ENCODE measurements around the gene RPS6KA2. TPM values are rescaled to one million over a fixed set of nuclear protein-coding genes. Genes with fewer than 3 reads are reported as not detected.

The RPS6KA2 gene
- total RNA-seq, 1 experiment from 2014 or later: 14.7 TPM

DNA sequence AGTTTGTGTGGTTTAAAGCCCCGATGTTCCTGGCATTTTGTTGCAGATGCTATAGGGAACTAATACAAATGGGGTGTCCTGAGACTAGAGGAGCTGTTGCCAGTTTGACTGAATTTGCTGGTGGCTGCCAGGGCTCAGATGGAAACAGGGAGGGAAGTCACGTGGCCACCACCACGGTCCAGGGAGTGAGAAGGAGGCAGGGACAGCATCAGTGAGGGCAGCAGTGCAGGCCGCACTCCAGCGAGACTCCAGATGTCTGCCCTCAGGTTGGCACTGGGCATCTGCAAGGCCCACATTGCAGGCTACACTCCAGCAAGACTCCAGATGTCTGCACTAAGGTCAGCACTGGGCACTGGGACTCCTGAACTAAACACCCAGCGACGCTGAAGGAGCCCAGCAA lies 126.8 kb downstream of the RPS6KA2 start:
- in situ Hi-C loops (cut with HindIII; ENCODE audit: low sequenced_read_pairs): no loop called here
- peak; percentile 61 for DNase-seq (ENCODE audit: low spot score)

DNA sequence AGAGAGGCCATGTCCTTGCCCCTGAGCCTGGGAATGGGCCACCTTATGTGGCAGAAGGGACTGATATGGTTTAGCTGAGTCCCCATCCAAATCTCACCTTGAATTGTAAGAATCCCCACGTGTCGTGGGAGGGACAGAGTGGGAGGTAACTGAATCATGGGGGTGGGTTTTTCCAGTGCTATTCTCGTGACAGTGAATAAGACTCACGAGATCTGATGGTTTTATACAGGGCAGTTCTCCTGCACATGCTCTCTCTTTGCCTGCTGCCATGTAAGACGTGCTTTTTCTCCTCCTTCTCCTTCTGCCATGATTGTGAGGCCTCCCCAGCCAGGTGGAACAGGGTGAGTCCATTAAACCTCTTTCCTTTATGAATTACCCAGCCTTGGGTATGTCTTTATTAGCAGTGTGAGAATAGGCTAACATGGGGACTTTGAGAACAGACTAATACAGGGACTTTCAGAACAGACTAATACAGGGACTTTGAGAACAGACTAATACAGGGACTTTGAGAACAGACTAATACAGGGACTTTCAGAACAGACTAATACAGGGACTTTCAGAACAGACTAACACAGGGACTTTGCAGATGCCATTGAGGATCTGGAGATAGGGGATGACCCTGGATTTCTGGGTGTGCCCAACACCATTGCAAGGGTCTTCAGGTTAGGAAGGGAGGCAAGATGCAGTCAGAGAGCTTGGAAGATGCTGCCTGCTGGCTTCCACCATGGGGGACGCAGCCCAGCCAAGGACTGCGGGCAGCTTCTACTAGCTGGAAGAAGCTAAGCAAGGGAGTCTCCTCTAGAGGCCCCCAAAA lies 127.5 kb downstream of the RPS6KA2 start:
- in situ Hi-C loops (cut with HindIII; ENCODE audit: low sequenced_read_pairs): no loop called here
- DNase-seq (ENCODE audit: low spot score): no peak

DNA sequence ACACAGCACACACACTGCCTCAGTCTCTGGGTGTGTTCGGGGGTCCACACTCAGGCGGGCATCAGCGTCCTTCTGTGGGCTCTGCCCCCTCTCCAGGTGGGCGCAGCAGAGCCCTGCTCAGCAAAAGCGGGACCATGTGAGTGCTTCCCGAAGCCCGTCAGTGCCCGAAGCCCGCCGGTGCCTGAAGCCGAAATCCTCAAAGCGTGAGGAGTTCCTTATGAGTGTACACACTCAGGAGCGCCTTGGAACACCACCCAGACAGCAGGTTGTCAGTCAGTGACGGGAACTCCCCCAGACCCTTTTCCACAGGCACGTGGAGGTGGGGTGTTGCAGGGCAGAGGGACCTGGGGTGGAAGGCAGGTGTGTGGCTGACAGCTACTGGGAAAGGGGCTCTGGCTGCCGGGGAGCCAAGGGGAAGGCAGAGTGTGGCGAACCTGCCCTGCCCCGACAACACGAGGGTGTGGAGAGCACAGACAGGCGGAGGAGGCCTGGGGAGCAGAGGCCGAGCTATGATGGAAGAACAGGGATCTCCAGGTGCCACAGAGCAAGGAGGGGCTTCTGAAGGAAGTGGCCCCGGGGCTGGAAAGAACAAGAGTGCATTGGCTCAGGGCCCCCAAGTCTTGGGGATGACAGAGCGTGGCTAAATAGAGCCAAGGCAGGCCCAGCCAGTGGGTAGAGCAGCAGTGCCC lies 128.2 kb downstream of the RPS6KA2 start:
- DNase-seq (ENCODE audit: low spot score): no peak
- in situ Hi-C loops (cut with HindIII; ENCODE audit: low sequenced_read_pairs): no loop called here

DNA sequence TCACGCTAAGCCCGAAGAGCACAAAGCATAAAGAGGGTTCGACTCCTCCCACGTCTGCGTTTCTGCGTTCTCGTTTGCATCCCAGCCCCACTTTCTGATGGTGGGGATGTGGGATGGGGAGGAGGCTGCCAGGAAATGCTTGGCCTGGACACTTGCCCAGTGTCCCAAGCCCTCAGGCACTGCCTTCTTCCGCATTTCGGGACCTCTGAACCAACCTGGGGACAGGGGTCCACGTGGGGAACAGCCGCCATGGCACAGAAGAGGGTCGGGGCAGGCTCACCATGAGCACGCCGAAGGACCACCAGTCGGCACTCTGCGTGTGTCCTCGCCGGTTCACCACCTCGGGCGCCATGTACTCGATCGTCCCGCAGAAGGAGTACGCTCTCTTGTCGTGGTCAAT lies 128.8 kb downstream of the RPS6KA2 start:
- DNase-seq (ENCODE audit: low spot score): no peak
- in situ Hi-C loops (cut with HindIII; ENCODE audit: low sequenced_read_pairs): no loop called here

DNA sequence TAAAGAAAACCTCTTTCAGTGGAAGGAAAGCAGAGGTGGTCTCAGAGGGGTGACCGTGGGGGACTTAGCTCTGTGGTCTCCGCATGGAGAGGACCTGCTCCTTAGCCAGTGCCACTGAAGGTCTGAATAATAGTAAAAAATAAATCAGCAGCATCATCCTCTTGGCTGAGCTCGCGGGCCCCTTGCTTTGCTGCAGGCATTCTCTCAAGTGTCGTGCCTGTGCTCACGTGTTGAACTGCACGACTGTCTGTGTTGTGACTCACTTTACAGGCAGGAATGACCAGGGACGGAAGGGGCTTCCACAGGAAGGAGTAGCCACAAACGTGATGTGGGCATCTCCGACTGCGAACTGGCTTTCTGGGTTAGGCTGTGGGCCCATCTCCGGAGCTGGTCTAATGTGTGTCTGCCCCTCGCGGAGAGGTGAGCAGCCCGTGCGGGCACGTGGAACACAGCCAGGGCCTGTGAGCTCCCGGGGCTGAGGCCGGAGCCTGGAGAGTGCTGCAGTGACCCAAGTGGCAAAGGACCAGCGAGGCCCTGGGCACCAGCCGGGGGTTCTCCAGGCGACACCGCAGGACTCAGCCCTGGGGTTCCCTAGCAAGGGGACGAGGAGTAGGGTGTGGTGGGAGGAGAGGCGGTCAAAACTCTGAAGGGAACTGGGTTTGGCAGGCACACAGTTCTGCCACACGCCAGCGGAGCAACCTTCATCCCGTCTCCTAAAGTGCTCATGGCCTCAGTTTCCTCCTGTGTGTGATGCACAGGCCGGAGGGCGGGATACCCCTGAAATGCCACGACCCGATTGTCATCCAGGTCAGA lies 129.8 kb downstream of the RPS6KA2 start:
- in situ Hi-C loops (cut with HindIII; ENCODE audit: low sequenced_read_pairs): no loop called here
- DNase-seq (ENCODE audit: low spot score): no peak

DNA sequence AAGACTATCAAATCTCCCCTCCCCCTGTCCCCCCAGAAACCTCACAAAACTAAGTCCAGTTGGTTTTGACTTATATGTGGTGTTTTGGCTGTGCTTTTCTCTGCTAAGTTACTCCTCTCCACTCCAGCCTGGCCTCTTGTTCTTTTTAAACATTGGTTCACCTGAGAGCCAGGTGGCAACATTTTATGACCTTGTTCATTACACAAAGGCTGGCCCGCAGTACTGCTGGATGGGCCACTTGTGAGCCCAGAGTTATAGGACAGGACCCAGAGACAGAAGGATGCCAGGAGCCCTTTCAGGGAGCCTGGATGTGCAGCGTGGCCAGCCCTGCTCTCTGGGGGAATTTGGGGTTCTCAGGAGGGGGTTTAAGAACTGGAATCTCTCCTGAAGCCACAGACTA lies 130.6 kb downstream of the RPS6KA2 start:
- DNase-seq (ENCODE audit: low spot score): no peak
- in situ Hi-C loops (cut with HindIII; ENCODE audit: low sequenced_read_pairs): no loop called here

DNA sequence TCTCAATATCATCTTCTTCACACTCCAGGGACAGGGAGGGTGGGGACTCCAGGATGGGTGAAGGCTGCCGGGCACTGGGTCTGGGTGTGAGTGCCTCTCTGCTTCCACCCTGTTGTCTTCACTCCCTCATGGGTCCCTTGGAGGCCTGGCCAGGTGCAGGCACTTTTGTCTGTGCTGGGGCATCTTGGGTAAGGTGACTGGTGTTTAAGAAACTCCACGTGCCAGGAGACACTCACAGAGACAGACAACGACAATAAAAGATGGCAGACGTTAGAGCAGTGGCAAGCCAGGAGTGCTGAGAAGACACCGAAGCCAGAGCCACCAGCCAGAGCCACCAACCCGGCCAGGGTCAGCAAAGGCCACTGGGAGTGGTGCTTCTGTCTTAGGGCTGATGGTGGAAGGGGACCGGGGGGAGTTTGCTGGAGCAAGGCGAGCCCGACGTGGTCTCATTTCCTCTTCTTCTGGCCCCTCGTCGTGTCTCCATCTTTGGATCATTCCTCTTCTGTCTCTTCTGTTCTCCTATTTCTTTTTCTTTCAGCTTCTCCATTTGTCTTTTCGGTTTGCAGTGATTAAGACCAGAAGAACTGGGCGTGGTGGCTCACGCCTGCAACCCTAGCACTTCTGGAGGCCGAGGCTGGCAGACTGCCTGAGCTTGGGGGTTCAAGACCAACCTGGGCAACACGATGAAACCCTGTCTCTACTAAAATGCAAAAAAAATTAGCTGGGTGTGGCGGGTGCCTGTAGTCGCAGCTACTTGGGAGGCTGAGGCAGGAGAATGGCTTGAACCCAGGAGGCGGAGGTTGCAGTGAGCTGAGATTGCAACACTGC lies 131.3 kb downstream of the RPS6KA2 start:
- no peak for DNase-seq (ENCODE audit: low spot score)
- in situ Hi-C loops (cut with HindIII; ENCODE audit: low sequenced_read_pairs): no loop called here

DNA sequence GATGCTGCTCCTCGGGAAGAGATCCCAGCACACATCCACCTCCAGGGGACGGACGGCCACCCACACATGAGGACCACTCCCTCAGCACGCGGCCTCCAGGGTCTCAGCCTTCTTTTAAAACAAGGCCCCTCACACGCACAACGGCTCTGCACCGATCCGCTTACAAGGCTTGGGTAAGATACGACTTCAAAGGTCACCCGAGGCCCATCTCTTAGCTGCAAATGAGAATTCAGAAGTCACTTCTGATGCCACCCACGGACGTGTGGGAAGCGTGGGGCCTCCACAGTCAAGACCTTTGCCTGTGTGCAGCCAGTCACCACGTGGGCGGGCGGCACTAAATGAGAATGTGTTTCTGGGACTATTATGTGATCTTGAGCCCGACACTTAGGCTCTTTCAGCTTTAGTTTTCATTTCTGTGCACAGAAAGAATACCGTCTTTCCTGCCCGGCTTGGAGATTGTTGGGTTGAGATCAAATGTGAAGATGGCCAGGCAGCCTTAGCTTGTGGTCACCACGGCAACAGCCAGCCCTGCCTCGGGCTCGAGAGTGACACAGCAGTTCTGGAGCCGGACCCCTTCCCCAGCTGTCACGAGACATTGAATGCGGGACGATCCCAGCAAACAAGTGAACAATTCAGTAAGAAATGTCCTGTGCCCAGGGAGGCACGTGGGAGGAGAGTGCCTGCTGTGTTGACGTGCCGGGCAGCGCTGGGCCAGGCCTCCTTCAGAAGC lies 132.1 kb downstream of the RPS6KA2 start:
- in situ Hi-C loops (cut with HindIII; ENCODE audit: low sequenced_read_pairs): no loop called here
- DNase-seq (ENCODE audit: low spot score): no peak

DNA sequence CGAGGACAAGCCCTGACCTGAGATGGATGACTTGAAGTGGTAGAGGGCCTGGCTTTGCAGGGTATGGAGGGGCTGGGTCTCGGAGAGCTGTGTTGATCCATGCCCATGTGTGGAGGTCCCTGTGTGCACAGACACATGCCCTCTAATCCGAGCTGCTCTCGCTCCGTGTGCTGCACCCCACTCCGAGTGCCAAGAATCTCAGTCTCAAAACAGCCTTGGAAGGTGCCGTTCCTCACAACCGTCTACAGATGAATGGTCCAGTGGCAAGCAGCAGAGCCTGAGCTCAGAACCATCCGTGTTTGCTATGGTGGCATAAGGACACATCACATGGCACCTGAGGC lies 133.0 kb downstream of the RPS6KA2 start:
- in situ Hi-C loops (cut with HindIII; ENCODE audit: low sequenced_read_pairs): no loop called here
- no peak for DNase-seq (ENCODE audit: low spot score)

DNA sequence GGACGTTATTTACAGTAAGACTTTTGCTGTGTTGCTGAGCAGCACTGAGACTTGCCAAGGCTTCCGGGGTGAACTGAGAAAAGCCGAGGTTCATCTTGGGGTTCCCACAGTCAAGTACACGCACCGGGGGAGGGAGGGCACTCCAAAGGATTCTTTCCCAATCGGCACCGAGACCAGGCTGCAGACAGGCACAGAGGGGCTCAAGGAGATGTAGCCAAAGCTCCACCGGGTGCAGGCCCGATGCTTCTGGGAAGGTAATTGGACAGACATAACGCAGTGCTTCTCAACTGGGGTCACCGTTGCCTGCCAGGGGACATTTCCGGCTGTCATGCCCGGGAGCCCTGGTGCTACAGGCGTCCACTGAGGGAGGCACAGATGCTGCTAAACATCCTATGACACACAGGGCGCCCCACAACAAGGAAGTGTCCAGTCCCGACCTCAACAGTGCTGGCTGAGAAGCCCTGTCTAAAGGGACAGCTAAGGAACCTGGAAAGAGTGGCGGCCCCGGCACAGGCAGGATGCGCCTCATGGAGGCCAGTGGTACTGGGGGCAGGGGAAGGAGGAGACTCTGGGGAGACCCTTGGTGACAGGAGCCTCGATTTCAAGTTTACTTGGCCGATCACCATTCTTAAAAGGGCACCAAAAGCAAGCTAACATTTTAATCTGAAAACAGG lies 133.5 kb downstream of the RPS6KA2 start:
- DNase-seq (ENCODE audit: low spot score): no peak
- in situ Hi-C loops (cut with HindIII; ENCODE audit: low sequenced_read_pairs): no loop called here

DNA sequence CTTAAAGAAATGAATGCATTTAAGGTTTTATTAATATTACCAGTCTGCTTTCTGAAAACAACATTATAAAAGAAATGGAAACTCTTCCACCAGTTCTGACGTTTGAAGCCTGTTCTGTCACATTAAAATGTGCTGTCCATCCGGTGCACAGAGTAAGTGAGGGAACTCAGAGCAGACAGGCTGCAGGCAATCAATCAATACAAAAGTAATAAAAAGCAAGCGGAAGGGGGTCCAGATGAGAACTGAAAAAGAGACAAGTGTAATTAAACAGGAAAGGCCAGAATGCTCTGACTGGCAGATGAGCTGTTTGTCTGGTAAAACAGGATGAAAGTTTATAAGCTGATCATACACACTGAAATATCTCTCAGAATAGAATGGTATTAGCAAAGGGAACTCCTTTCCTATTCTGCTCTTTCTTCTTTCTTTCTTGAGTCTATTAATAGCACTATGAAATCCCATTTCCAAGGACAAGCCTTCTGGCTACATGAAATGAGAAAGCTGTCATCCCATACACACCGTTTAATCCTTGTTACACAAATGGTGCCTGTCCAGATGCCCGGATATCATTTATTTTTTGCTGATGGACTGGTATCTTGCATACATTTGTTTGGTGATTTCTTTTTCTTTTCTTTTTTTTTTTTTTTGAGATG lies 134.8 kb downstream of the RPS6KA2 start:
- DNase-seq (ENCODE audit: low spot score): no peak
- in situ Hi-C loops (cut with HindIII; ENCODE audit: low sequenced_read_pairs): no loop called here

DNA sequence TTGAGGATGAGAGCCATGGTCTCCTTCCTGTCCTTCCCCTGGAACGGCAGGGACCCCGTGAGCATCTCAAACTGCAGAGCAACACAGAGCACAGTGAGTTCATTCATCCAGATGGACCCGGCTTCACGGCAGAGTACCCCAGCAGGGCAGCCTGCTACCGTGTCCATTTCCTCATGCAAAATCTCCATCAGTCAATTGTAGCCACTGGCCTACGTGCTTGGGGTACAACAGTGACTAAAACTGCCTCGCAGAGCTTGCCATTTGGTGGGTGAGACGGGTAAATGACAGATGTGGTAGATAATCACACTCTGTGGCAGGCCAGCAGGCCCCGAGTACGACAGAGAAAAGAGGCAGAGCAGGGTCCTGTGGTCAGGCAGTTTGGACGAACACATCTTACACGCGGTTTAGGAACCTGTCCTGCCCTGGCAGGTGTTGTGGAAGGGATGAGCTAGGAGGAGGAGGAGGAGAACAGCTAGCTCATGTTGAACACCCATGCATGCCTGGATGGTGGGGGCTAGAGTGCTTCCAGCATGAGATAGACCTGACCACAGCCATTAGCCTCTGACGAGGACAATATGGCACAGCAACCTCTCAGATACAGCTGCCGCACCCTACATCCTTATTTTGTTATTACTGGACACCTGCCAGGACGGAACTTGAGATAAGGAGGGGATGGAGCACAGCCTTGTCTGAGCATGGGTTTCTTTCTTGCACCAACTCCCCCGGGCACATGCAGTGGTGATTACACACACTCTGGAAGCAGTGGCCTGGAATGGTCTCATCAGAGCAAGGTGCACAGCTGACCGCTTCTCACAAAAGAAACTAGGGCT lies 136.2 kb downstream of the RPS6KA2 start:
- in situ Hi-C loops (cut with HindIII; ENCODE audit: low sequenced_read_pairs): no loop called here
- no peak for DNase-seq (ENCODE audit: low spot score)

DNA sequence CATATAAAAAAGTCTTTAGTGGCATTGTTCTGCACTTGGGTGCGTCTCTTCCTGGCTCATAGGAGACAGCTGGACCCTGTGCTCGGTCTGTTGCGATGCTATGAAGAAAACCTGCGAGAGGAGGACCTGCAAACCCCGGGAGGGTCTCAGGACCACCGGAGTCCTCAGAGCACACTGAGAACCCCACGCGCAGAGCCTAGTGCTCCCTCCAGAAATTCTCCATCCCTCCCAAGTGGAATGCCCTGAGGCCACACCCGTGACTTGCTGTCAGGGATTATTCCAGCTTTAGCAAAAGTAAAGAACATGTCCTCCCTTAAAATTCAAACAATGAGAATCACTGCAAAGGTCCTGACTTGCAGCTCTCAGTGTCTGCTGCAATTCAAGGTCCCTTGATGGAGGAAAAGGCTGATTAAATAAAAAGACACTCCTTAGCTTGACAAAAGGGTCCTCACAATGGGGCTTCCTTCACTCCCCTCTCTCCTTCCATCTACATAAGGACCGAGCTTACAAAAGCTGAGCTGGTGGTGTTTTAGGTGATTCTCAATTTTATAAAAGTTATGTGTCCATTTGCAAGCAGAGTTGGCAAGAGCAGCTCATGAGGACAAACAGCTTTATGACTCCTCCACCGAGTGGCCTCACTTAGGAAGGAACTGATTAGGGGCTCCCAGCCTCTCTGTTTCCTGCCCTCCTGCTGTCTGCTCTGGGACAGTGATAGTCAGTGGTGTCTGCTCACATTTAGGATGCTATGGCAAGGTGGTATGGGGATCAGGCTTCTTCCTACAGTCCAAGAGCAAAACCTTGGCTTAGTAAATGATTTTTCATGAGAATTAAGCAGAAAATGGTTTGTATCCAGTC lies 137.5 kb downstream of the RPS6KA2 start:
- no peak for DNase-seq (ENCODE audit: low spot score)
- in situ Hi-C loops (cut with HindIII; ENCODE audit: low sequenced_read_pairs): no loop called here

DNA sequence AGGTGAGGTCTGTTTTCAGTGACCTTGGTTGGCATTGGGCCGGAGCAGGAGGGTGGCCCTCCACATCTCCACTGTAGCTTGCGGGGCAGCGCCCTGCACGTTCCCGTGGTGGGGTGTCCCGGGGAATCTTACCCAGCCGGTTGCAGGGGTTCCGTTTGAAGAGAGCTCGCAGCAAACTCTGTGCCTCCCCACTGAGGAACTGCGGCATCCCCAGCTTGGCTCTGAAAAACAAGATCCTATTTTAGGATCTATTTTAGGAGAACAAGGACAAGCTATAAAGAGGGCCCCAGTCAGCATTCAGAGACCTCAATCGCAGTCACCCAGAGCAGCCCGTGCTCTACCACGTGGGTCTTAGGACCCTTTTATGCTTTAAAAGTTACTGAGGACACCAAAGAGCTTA lies 138.3 kb downstream of the RPS6KA2 start:
- in situ Hi-C loops (cut with HindIII; ENCODE audit: low sequenced_read_pairs): no loop called here
- no peak for DNase-seq (ENCODE audit: low spot score)

DNA sequence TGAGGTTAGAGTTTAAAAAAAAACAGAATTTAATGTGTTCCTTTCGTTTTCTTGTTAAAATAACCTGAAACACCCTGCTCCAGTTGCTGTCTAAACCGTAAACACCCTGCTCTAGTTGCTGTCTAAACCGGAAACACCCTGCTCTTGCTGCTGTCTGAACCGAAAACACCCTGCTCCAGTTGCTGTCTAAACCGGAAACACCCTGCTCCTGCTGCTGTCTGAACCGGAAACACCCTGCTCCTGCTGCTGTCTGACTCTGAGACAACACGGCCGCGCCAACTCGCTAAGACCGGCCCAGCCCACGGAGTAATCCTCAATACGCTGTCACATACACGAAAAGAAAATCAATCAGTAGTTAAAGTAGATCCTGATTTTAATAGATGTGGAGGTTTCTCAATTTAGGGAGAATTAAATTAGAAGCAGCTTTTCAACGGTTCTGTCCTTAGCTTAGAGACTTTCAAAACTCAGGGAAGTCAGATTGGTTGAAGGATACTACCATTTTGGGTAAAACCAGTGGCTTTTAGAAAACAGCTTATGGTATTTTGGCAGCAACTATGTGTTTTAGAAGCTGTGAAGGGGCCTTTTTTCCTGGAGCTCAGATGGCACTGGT lies 138.9 kb downstream of the RPS6KA2 start:
- DNase-seq (ENCODE audit: low spot score): no peak
- in situ Hi-C loops (cut with HindIII; ENCODE audit: low sequenced_read_pairs): no loop called here

DNA sequence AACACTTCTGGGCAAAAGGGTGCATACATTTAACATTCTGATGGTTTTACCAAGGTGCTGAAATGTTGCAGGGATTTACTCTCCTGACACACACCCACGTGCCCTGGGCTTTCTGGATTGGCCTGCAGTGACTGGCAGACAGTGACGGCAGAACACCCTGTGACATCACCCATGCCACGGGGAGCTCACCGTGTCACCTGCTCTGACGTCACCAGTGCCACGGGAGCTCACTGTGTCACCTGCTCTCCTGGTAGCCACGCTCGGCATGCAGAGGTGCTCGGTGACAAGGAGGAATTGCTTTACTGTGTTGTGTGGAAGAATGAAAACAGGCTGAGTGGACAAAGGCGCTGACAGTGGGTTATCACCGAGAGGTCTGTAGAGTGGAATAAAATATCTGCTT lies 139.9 kb downstream of the RPS6KA2 start:
- DNase-seq (ENCODE audit: low spot score): no peak
- in situ Hi-C loops (cut with HindIII; ENCODE audit: low sequenced_read_pairs): no loop called here
